NCI-H2107 treated with DMSO at 0.1 percent for 48 hours (cell line): ENCODE results near the gene HRAS.

Experiments
- DNase-seq: peaks from one replicate; lab custom pipeline; 2025; ENCODE audit not compliant: unreplicated experiment; lab: John Stamatoyannopoulos, UW

HRAS gene

DNA sequence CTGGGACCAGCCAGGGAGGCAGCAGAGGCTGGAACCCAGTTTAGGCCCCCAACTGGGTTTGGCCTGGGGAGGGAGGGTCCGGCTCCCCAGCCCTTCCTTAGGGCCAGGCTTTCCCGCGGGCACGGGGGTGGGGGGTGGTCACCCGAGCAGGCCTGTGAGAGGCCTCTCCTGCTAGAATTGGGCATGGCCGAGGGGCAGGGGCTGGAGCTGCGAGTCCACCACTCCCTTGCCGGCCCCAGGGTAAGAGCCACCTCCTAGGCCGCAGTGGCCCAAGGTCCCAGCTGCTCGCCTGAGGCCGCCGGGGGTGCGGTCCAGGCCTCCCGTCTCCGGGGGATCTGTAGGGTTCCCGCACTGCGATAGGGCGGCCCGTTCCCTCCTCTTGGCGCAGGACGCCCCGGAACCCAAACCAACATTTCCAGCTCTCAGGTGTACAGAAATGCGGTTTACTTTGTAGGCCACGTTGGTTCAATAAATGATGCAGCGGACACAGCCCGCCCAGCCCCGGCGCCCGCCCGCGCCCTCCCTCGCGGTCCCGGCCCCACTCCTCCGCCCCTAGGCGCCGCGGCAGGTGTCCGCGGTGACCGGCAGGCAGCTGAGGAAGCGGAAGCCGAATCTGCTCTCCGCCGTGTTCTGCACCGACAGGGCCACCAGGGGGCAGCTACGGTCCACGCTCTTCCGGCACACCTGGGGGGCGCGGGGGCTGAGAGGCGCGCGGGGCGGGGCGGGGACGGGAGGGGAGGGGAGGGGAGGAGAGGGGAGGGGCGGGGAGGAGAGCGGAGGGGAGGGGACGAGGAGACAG, 19.3 kb upstream of the HRAS start:
- peak; percentile 55 for DNase-seq

DNA sequence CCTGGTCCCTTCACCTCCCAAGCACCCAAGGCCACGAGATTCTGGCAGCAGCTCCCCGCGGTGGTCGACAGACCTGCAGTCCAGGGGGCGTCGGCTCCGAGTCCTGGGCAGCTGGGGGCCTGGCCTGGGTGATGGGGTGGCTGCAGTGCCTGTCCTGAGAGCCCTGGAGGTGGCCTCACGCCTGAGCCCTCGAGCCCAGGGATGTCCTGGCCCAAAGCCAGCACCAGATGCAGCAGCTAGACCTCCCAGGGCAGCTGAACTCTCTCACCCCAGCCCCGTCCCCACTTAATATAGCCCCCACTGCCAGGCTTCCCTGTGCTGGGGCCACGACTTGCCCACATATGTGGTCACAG, 18.6 kb upstream of the HRAS start:
- no peak for DNase-seq

DNA sequence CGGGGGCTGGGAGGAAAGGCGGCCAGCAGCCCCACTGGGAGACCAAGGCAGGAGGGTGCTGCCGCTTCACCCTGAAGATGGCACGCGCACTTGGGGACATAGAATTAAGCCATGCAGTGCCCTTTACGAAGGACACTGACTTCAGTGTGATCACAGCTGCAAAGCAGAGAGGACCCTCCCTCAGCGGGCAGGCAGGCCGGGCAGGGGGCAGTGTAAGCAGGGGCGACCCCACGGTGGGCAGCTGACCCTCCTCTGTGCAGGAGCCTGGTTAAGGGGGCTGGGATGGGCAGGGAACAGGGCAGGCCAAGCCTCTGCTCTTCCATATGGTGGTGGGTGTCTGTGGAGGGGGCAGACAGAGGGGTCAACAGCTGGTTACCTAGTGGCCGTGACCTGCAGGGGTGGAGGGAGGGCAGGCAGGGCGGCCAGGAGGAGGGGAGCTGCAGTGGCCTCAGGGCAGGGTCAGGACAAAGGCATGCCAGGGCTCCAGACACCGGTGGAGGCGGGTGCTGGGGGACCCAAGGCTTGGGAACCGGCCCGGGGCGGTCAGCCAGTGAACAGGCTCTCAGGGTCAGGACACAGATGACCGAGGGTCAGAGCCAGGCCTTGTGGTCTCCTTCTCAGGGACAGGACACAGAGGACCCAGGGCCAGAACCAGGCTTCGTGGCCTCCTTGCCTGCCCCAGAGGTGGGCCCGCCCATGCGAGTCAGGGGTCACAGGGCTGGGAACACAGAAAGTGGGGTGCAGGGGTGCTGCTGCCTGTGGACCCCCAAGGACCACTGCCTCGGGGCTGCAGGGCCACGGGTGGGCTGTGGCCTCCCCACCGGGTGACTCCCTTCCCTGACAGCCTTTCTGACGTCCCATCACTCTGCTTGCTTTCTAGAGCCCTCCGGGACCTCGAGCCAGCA, 18.0 kb upstream of the HRAS start:
- no peak for DNase-seq

DNA sequence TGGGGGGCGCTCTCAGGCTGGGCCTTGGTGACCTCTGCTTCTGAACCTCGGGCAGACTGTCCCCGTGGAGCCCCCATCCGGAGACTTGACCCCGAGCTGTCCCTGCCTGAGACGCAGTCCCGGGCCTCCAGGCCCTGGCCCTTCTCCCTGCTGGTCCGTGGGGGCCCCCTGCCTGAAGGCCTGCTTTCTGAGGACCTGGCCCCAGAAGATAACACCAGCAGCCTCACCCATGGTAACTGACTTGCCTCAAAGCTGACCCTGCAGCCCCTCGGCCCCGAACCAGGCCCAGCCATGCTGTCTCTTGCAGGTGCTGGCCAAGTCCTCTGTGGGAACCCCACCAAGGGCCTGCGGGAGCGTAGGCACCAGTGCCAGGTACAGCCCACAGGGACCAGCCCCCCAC, 16.2 kb upstream of the HRAS start:
- DNase-seq, result no peak

DNA sequence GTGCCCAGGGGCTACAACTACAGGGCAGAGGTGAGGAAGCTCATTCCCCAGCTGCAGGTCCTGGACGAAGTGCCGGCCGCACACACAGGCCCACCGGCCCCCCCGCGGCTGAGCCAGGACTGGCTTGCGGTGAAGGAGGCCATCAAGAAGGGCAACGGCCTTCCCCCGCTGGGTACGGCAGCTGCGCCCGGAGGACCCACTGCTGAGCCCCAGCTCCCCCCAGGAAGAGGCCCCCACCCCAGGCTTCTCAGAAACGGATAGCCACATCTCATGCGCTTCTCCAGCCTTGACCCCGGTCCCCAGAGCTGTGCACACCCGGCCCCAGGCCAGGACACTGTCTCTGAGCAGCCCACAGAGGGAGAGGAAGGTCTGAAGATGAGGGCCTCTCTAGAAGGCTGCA, 15.8 kb upstream of the HRAS start:
- DNase-seq, result no peak

DNA sequence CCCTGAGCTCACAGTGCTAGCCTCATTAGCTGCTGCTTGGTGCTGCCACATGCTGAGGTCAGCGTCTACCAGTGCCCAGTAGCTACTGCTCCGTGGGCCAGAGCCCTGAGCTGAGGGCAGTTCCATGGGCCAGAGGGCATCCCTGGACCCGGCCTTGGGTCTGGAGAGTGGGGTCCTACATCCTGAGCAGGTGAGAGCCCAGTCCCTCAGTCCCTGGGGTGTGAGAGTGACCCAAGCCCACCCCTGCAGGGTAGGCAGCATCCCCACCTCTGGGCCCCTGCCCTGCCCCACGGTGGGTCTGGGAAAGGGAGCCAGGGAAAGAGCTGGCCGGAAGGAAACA, 15.3 kb upstream of the HRAS start:
- DNase-seq, result no peak

DNA sequence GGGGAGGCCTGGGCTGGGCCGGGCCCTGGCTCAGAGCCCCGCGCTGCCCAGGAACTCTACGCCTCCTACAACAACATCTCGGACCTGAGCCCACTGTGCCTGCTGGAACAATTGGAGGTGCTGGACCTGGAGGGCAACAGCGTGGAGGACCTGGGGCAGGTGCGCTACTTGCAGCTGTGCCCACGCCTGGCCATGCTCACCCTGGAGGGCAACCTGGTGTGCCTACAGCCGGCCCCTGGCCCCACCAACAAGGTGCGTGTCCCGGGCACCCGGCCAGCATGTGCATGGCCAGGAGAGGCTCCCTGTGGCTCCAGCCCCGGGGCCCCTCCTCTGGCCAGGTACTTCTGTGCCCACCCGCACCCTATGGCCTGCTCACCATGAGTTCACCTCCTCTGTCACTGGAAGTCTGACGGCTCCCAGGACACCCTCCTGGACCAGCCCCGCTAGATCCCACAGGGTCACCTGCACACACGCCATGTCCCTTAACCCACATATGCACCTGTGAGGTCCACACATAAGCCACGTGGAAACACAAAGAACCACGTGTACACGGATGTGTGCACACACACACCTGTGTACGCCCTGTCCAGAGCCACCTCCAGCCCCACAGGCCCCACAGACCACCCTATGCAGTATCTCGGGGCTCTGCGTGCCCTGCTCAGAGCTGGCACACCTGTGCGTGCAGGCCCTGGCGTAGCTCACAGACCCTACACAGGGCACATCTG, 14.8 kb upstream of the HRAS start:
- no peak for DNase-seq

DNA sequence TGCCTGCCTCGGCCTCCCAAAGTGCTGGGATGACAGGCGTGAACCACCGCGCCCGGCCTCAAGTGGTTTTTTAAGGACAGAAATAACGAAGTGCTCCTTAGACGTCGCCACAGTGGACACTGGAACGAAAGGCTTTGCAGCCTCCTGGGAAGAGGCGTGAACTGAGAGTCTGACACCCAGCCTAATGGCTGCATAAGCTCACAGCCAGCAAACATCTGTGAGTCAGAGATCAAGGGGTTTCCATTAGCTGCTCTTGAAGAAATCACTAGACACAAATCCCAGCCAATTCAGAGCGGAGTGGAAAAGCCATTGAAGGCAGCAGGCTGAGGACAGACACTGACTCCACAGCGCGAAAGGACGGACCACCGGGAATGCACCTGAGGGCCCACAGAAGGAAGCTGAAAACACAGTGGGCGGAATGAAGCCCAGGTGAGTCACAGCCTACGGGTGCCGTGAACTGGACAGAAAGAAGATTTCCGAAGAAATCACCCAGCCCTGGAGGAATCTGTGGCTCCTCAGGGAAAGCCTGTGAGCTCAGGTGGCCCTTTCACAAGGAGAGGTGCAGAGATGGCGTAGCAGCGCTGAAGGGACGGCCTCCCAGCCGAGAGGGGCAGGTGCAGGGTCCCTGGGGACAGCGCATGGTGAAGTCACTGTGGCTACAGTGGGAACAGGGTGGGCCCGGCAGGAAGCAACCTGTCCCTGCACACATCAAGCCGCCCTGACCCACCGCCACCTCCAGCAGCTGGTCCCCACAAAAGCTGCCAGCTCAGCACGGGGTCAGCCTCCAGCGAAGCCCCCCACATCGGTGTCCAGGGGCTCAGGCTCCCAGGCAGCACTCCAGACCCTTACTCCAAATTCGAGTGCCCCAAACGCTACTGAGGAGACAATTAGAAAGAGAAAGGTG, 13.6 kb upstream of the HRAS start:
- peak; percentile 69 for DNase-seq

DNA sequence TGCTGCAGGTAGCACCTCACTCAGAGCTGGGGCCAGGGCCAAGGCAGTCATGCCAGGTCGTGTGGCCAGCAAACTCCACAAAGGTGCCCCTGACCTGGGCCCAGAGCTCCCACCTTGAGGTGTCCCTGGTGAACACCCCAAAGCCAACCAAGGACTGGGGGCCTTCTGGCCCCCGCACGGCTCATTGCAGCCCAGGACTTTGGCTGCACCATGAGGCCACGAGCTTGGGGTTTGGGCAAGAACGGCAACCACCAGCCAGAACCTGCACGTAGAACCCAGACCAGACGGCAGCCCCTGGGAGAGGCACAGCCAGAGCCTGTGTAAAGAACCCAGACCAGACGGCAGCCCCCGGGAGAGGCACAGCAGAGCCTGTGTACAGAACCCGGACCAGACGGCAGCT, 9.8 kb upstream of the HRAS start:
- no peak for DNase-seq

DNA sequence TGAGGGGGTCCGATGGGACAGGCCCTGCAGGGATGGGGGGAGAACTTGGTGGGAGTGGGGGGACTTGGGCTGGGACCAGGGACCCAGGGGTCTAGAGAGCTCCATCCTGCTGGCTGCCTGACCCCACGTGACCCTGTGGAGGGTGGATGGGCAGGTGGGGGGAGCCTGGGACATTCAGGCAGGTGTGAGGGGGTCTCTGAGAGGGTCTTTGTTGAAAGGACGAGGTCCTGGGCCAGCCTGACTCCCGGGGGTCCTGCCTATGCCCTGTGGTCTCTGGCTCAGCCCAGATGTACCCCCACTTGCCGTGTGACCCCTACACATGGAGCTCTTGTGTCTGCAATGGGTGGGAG, 9.4 kb upstream of the HRAS start:
- no peak for DNase-seq

DNA sequence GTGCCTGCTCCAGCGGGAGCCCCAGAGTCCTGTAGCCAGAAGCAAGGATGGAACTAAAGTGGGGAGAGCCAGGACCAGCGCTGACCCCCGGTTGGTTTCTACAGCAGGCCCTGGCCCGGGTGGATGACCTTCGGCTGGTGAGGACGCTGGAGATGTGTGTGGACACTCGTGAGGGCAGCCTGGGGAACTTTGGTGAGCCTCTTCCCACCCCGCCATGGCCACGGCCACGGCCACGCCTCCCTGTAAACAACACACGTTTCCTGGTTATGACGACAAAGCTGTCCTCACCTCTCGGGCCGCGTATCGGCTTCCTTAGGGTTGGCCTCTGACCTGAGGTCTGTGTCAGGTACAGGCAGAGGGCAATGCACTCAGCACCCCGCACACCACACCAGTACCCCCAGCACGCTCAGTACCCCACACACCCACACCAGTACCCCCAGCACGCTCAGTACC, 6.1 kb upstream of the HRAS start:
- DNase-seq, result no peak

DNA sequence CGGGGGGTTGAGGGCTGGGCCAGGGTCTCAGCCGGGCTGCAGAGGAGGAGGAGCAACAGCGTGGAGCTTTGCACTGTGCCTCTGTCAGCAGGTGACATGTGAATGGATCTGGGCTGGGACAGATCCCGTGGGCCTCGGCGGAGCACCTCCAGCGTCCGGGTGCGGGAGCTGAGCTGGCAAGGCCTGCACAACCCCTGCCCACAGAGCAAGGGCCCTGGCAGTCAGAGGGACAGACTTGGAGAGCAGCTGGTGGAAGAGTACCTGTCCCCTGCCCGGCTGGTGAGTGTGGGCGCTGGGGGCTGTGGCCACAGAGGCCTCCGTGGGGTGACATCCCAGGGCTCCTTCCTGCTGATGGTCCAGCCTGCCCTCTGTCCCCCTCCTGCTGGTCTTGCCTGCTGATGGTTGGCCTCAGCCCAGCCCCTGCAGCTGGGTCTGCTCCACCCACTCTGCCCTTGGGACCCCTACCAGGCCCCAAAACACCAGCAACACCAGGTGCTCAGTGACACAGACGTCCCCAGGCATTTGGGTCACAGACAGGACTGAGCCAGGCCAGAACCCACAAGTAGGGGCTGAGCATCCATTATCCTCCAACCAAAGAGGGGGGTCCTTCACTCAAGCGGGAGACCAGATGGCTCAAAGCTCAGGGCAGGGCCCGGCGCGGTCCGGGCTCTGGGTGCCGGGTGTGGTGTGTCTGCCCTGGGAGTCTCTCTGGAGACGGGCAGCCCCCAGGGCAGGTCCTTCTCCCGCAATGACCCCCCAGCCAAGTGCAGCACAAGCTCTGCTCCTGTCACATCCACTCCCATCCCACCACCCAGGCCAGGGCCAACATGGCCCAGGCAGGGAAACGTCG, 5.4 kb upstream of the HRAS start:
- DNase-seq, result no peak

DNA sequence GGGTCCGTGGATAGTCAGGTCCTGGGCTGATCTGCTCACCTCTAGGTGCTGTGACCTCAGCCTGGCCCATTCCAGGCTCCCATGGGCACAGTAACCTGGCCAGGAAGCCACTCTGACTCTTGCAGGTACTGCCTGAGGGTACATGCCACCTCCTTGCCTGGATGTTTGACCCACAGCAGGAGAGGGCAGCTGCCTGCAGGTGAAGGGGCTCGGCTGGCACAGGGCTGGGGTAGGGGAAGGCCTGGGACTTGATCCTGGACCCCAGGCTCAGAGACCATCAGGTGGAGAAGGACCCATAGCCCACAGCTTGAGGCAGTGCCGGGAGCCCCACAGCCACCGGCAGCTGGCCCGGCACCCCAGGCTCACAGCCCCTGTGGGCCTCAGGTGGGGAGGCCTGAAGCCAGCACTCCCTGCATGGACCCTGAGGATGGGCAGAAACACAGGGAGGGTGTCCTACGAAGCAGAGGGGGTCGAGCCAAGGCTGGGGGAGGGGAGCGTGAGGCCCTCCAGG, 4.7 kb upstream of the HRAS start:
- no peak for DNase-seq

DNA sequence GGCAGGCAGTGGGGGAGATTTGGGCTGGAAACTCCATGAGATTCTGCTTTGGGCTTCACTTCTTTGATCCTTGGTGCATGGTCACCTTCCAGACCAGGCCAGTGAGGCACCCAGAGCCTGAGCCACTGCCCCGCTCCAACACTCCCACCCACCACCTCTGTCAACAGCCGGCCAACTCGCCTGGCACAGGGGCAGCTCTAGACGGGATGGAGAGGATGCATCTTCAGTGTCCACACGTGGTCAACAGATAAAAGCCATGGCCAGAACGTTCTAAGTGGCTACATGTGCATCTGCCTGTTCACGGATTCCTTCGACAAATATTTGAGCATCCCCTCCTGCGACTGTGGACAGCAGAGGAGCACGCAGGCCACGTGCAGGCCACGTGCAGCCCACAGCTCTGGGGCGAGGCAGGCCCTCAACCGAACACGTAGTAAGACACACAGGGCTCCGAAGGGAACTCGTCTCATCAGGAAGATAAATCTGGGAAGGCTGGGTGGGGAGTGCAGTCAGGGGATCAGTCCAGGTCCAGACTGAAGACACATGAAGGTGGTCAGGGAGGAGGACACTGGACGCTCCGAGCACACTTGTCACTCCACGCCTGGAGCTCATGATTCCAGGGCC, 3.2 kb upstream of the HRAS start:
- DNase-seq, result no peak

DNA sequence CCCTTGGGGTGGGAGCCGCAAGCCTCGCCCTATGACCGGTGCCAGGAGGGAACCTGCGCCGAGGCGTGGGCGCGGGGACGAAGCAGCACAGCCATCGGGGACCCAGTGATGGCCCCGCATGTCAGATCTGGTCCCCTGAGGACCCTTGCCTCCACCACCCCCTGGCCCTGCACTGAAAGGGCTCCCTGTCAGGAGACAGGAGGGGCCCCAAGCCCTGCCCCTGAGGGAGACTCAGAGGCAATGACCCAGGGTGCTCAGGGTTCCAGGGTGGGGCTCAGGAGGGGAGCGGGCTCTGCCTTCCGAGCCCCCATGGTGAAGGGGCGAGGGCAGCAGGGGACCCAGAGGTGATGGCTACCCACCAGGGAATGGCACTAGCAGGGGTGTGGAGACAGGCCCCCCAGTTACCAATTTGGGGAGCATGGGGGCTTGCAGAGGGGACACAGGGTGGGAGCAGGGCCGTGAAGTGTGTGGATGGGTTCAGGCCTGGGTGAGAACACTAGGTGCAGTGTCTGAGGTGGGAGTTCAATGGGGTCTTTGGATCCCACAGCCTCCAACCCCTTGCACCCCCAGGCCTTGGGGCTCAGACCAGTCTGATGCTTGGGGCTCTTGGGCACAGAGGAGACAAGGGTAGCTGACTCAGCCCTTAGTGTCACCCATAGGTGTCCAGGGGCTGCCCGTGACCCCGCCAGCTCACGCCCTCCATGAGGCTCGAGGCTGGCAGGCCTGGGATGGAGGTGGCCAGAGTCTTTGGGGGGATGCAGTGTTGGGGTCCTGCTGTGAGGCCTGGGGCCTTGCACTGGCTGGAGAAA, 2.5 kb upstream of the HRAS start:
- DNase-seq, result no peak

DNA sequence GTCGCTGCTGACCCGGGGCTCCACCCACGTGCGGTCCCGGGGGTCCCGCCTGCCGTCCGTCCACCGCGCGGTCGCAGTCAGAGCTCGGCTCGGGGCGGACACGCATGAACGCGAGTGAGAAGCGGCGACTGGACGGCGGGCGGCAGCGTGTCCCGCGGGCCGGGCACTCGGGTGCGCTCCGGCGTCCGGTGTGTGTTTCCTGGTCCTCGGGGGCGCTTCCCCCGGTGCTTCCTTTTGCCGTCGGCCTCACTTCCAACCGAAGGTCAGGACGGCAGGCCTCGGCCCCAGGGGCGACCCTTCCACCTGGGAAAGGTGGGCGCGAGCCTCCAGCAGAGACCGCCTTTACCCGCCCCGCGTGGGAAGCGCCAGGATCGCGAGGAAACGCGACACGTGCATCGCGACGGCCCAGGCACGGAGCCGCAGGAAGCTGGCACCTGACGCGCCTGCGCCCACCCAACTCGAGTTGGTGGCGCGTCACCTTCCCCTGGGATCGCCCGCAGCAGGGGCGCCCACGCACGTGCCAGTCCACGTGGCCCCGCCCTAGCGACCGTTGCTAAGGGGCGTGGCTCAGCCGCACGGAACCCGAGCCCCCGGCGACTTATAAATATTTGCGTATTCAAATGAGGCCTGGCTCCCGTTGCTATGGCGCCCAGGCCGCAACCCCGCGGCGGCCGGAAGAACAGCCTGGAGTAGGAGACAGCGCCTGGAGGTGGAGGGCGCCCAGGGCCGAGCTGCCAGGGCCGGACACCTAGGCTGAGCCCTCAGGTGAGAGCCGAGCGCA, 1.7 kb upstream of the HRAS start, which contains the start of gene LRRC56:
Gene LRRC56, plus strand, starts transcription at position 687 of the 781 bp plus-strand sequence. CDS start 3,158 bp downstream, outside the sequence.
- peak; percentile 68 for DNase-seq

DNA sequence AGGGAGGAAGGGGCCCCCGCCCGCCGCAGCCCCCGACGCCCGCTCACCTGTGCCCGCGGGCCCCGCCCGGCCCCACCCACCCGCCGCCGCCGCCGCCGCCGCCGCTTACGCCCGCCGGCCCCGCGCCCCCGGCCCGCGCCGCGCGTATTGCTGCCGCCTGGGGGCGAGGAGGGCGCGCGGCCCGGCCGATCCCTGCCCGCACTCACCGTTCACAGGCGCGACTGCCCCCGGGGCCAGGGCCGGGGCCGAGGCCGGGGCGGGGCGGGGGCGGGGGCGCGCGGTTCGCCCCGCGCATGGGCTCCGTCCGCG, 212 bp downstream of the HRAS start:
- no peak for DNase-seq
